PC-3 (cell line): ENCODE measurements around the gene FEN1. TPM values are rescaled to one million over a fixed set of nuclear protein-coding genes. Genes with fewer than 3 reads are reported as not detected.

Experiments used
- ATAC-seq: fragments of 200-7000 bp; cut with Tn5 transposase; 2 replicates; pipeline ENCODE4 v1.9.1; 2020; ENCODE audit warnings: mild to moderate bottlenecking, moderate library complexity
- BruUV-seq: library from RNA; stranded (reverse); fragments of 400-500 nt; replicated peaks from 2 replicates; lab custom pipeline; 2021; lab: Mats Ljungman, UMichigan
- CTCF ChIA-PET: fragments of 300-600 bp; sonication (Branson Sonifier 250); formaldehyde crosslinking; loops from one replicate; lab custom pipeline; 2022; ENCODE audit warnings: antibody characterized with exemption; lab: Charles Lee
- POLR2A ChIA-PET: fragments of 300-600 bp; sonication (Branson Sonifier 250); formaldehyde crosslinking; loops from one replicate; lab custom pipeline; 2022; ENCODE audit warnings: antibody characterized with exemption; ENCODE audit not compliant: unreplicated experiment; lab: Charles Lee
- DNase-seq: peaks from one replicate; pipeline ENCODE4 v3.0.0-alpha.2; 2015
- H2AFZ ChIP-seq: fragments of 300-600 bp; sonication (generic); 2 replicates; pipeline ENCODE4 v1.6.0; 2016; ENCODE audit warnings: antibody characterized with exemption, low read length
- H3F3A ChIP-seq: fragments of 300-600 bp; sonication (generic); one replicate; pipeline ENCODE4 v1.6.0; 2017; ENCODE audit warnings: antibody characterized with exemption, low read length, control low read depth, mild to moderate bottlenecking; ENCODE audit not compliant: unreplicated experiment
- H3K27ac ChIP-seq: fragments of 300-600 bp; sonication (generic); 2 replicates; pipeline ENCODE4 v1.5.1; 2016; ENCODE audit warnings: mild to moderate bottlenecking, low read length
- H3K27me3 ChIP-seq: fragments of 300-600 bp; sonication (generic); 2 replicates; pipeline ENCODE4 v1.6.1; 2016; ENCODE audit warnings: low read length, mixed read lengths
- H3K36me3 ChIP-seq: fragments of 300-600 bp; sonication (generic); 2 replicates; pipeline ENCODE4 v1.6.1; 2016; ENCODE audit warnings: low read depth, mixed run types, low read length, mixed read lengths
- H3K4me1 ChIP-seq: fragments of 300-600 bp; sonication (generic); 2 replicates; pipeline ENCODE4 v1.5.1; 2016; ENCODE audit warnings: low read length; ENCODE audit not compliant: insufficient read depth
- H3K4me2 ChIP-seq: fragments of 300-600 bp; sonication (generic); 2 replicates; pipeline ENCODE4 v1.6.0; 2016; ENCODE audit warnings: low read length
- H3K4me3 ChIP-seq: fragments of 300-600 bp; sonication (generic); 2 replicates; pipeline ENCODE4 v1.5.1; 2016; ENCODE audit warnings: mild to moderate bottlenecking, low read length, mixed read lengths
- H3K79me2 ChIP-seq: fragments of 300-600 bp; sonication (generic); 2 replicates; pipeline ENCODE4 v1.6.1; 2017; ENCODE audit warnings: low read length, mixed read lengths
- H3K9ac ChIP-seq: fragments of 300-600 bp; sonication (generic); 2 replicates; pipeline ENCODE4 v1.6.0; 2016; ENCODE audit warnings: mild to moderate bottlenecking, low read length
- H3K9me2 ChIP-seq: fragments of 300-600 bp; sonication (generic); replicated peaks from 2 replicates; pipeline ENCODE4 v1.6.1; 2016; ENCODE audit warnings: mixed run types, low read length, mixed read lengths
- H3K9me3 ChIP-seq: fragments of 300-600 bp; sonication (generic); 2 replicates; pipeline ENCODE4 v1.6.1; 2016; ENCODE audit warnings: low read length, mixed read lengths
- H4K20me1 ChIP-seq: fragments of 300-600 bp; sonication (generic); 2 replicates; pipeline ENCODE4 v1.6.1; 2016; ENCODE audit warnings: low read length, mixed read lengths
- CTCF ChIP-seq: fragments of 300-600 bp; sonication (generic); conservative IDR thresholded peaks from 2 replicates; pipeline ENCODE4 v1.5.1; 2017; ENCODE audit warnings: antibody characterized with exemption, low read depth, mild to moderate bottlenecking, low read length
- EZH2 ChIP-seq: fragments of 300-600 bp; sonication (generic); IDR thresholded peaks from one replicate; pipeline ENCODE4 v1.6.1; 2017; ENCODE audit warnings: antibody characterized with exemption, mild to moderate bottlenecking, low read length; ENCODE audit not compliant: unreplicated experiment
- EZH2phosphoT487 ChIP-seq: fragments of 300-600 bp; sonication (generic); IDR thresholded peaks from 2 replicates; pipeline ENCODE4 v1.6.1; 2018; ENCODE audit warnings: mild to moderate bottlenecking, antibody characterized with exemption, low read length, borderline replicate concordance
- intact Hi-C: fragments of 100-400 bp; cut with micrococcal nuclease; formaldehyde crosslinking; loops from 2 replicates; pipeline ENCODE4 v1.9.0; 2023
- total RNA-seq: library from RNA; depleted of rRNA; stranded (reverse); fragments of >200 nt; gene quantifications from 2 replicates; pipeline ENCODE4 v1.2.3, GENCODE V29; 2014

FEN1 gene
- total RNA-seq, 1 experiment from 2014 or later, result 132 TPM

- Histone ChIP-seq H3F3A (no peaks in the 10 kb centered on the region), H2AFZ (peak within 1 kb of the TSS; percentile 91), H4K20me1 (no peaks in the 10 kb centered on the region), H3K9me2 (no peaks in the 10 kb centered on the region), H3K4me1 (peaks cover 26% of the 10 kb centered on the region), H3K27me3 (no peaks in the 10 kb centered on the region), H3K79me2 (no peaks in the 10 kb centered on the region), H3K4me2 (peak within 1 kb of the TSS; percentile 88), H3K9me3 (no peaks in the 10 kb centered on the region), H3K9ac (0 out of 2 replicates have a peak within 1 kb of the TSS, but pooled peaks have one; percentile 5), H3K36me3 (no peaks in the 10 kb centered on the region), H3K27ac (no peak within 1 kb of the TSS), H3K4me3 (peak within 1 kb of the TSS; percentile 63)
- ATAC-seq (peak; percentile 75), DNase-seq (peak; percentile 54)
- ChIA-PET POLR2A (no interaction called here), CTCF (no interaction called here)
- TF ChIP-seq CTCF (peak; percentile 65), EZH2 (no peak), EZH2phosphoT487 (no peak)
- intact Hi-C loops, result loop anchor here (1.0 kb wide), 1 partner anchor 24 kb away; no protein-coding TSS in a partner anchor
- no TSS peak for BruUV-seq
Observed at GRCh38 chr11:61752117-61752924, 40.4 kb upstream of the FEN1 start, which contains the start of gene MYRF. MYRF (plus strand) TSS chr11:61752636; CDS start chr11:61752745, 109 bp downstream.

- TF ChIP-seq EZH2phosphoT487 (no peak), EZH2 (no peak), CTCF (no peak)
- no peaks in the 10 kb centered on the region for H3K36me3 ChIP-seq
- no peaks in the 10 kb centered on the region for H3K9me3 ChIP-seq
- H3K27ac ChIP-seq, result no peak overlapping the region
- H4K20me1 ChIP-seq, result no peaks in the 10 kb centered on the region
- CTCF ChIA-PET, result no interaction called here
- no peaks in the 10 kb centered on the region for H3K27me3 ChIP-seq
- peak overlapping the region; percentile 86 for H2AFZ ChIP-seq
- BruUV-seq, result no TSS peak
- peak overlapping the region; percentile 61 for H3K4me3 ChIP-seq
- ATAC-seq (no peak), DNase-seq (no peak)
- no peaks in the 10 kb centered on the region for H3F3A ChIP-seq
- H3K9me2 ChIP-seq, result no peaks in the 10 kb centered on the region
- POLR2A ChIA-PET, result no interaction called here
- intact Hi-C loops, result loop anchor here (1.0 kb wide), 1 partner anchor 23 kb away; no protein-coding TSS in a partner anchor
- peaks cover 20% of the 10 kb centered on the region for H3K4me1 ChIP-seq
- peak overlapping the region; percentile 81 for H3K4me2 ChIP-seq
- 0 out of 2 replicates have a peak overlapping the region, but pooled peaks have one; percentile 5 for H3K9ac ChIP-seq
- H3K79me2 ChIP-seq, result no peaks in the 10 kb centered on the region
Observed at GRCh38 chr11:61752925-61753521, 39.7 kb upstream of the FEN1 start.
